ENCODE data around the gene GDPD5. TPM values are rescaled to one million over a fixed set of nuclear protein-coding genes. Genes with fewer than 3 reads are reported as not detected.

GDPD5 gene
- total RNA-seq, 1 donor from 2014 or later = 8.4 TPM

- DNase-seq = no peak
- no peak for ATAC-seq
- intact Hi-C loops (cut with micrococcal nuclease) = no loop called here
These were observed 34.9 kb upstream of the GDPD5 start for GRCh38 chr11:75560644-75561043.

- ATAC-seq (peak; percentile 4), DNase-seq (no peak)
- intact Hi-C loops (cut with micrococcal nuclease) = no loop called here
These were observed 33.5 kb upstream of the GDPD5 start for GRCh38 chr11:75558939-75559843.

GRCh38 chr11:75557666-75558494 is 32.1 kb upstream of the GDPD5 start:
- intact Hi-C loops (cut with micrococcal nuclease) = no loop called here
- DNase-seq (peak; percentile 59), ATAC-seq (peak; percentile 5)

- no peak for DNase-seq
These were observed 30.5 kb upstream of the GDPD5 start for GRCh38 chr11:75556275-75556674.

GRCh38 chr11:75555079-75555811 is 29.5 kb upstream of the GDPD5 start:
- DNase-seq (no peak), ATAC-seq (no peak)
- intact Hi-C loops (cut with micrococcal nuclease) = no loop called here

More at GRCh38 chr11:75556275-75556674, 30.5 kb upstream of the GDPD5 start:
- intact Hi-C loops (cut with micrococcal nuclease) = no loop called here
- no peak for ATAC-seq

- ATAC-seq (peak; percentile 91), DNase-seq (peak; percentile 97)
- intact Hi-C loops (cut with micrococcal nuclease) = no loop called here
These were observed 28.7 kb upstream of the GDPD5 start for GRCh38 chr11:75554258-75555022.

- ATAC-seq = no peak
- intact Hi-C loops (cut with micrococcal nuclease) = no loop called here
These were observed 28.1 kb upstream of the GDPD5 start for GRCh38 chr11:75553889-75554257.

GRCh38 chr11:75553182-75553581 is 27.4 kb upstream of the GDPD5 start:
- ATAC-seq = no peak
- no peak for DNase-seq
- intact Hi-C loops (cut with micrococcal nuclease) = no loop called here

More at GRCh38 chr11:75553889-75554257, 28.1 kb upstream of the GDPD5 start:
- no peak for DNase-seq

- ATAC-seq (no peak), DNase-seq (no peak)
- intact Hi-C loops (cut with micrococcal nuclease) = no loop called here
These were observed 23.7 kb upstream of the GDPD5 start for GRCh38 chr11:75549370-75549958.

GRCh38 chr11:75548595-75549272 is 23.0 kb upstream of the GDPD5 start:
- ATAC-seq (no peak), DNase-seq (no peak)
- intact Hi-C loops (cut with micrococcal nuclease) = no loop called here

- ATAC-seq = peak; percentile 88
- intact Hi-C loops (cut with micrococcal nuclease) = no loop called here
- DNase-seq = peak; percentile 79
These were observed 21.9 kb upstream of the GDPD5 start for GRCh38 chr11:75547617-75548058.

- DNase-seq = no peak
- ATAC-seq = no peak
- intact Hi-C loops (cut with micrococcal nuclease) = no loop called here
These were observed 21.4 kb upstream of the GDPD5 start for GRCh38 chr11:75547177-75547576.

- ATAC-seq (no peak), DNase-seq (no peak)
- intact Hi-C loops (cut with micrococcal nuclease) = no loop called here
These were observed 18.1 kb upstream of the GDPD5 start for GRCh38 chr11:75543806-75544205.

- DNase-seq (no peak), ATAC-seq (no peak)
- intact Hi-C loops (cut with micrococcal nuclease) = no loop called here
These were observed 16.3 kb upstream of the GDPD5 start for GRCh38 chr11:75542088-75542438.

GRCh38 chr11:75541193-75542087 is 15.7 kb upstream of the GDPD5 start:
- ATAC-seq (no peak), DNase-seq (no peak)
- intact Hi-C loops (cut with micrococcal nuclease) = no loop called here

GRCh38 chr11:75539459-75540334 is 14.0 kb upstream of the GDPD5 start:
- no peak for ATAC-seq
- no peak for DNase-seq
- intact Hi-C loops (cut with micrococcal nuclease) = no loop called here

Measured in left ventricle myocardium superior (tissue), 1 donor.